SK-N-SH treated with all-trans-retinoic acid at 6 μM for 48 hours (cell line): Measurements from ENCODE around the gene OR2V1.
"Not testable (repeated sequence)": the region's sequence is repeated elsewhere in the genome, so short reads cannot be mapped to it uniquely, and the experiment has no call there.

Source experiments
- ATAC-seq: fragments of 200-7000 bp; cut with Tn5 transposase; 3 replicates; pipeline ENCODE4 v1.9.1; 2020; ENCODE audit warnings: mild to moderate bottlenecking, moderate library complexity
- ARNTL ChIP-seq: fragments of 450-650 bp; formaldehyde crosslinking; IDR thresholded peaks from 2 replicates; pipeline ENCODE4 v1.5.0; 2020; ENCODE audit warnings: low read depth, mild to moderate bottlenecking, moderate library complexity, borderline replicate concordance
- BACH2 ChIP-seq: fragments of 250-450 bp; sonication (Bioruptor Pico); IDR thresholded peaks from 2 replicates; pipeline ENCODE4 v1.9.0; 2021; ENCODE audit warnings: mild to moderate bottlenecking, borderline replicate concordance
- CSDC2 ChIP-seq: fragments of 250-450 bp; sonication (Bioruptor Pico); IDR thresholded peaks from 2 replicates; pipeline ENCODE4 v1.5.0; 2020; ENCODE audit warnings: mild to moderate bottlenecking, moderate library complexity
- ESRRG ChIP-seq: fragments of 250-450 bp; sonication (Bioruptor Pico); IDR thresholded peaks from 2 replicates; pipeline ENCODE4 v1.6.1; 2021; ENCODE audit warnings: mild to moderate bottlenecking
- GLIS3 ChIP-seq: fragments of 250-450 bp; sonication (Bioruptor Pico); IDR thresholded peaks from 2 replicates; pipeline ENCODE4 v1.5.0; 2020; ENCODE audit warnings: mild to moderate bottlenecking, moderate library complexity
- ISL1 ChIP-seq: fragments of 250-450 bp; sonication (Bioruptor Pico); IDR thresholded peaks from 2 replicates; pipeline ENCODE4 v2.1.2; 2022; ENCODE audit warnings: mild to moderate bottlenecking, moderate library complexity
- OSR1 ChIP-seq: fragments of 250-450 bp; sonication (Bioruptor Pico); IDR thresholded peaks from 2 replicates; pipeline ENCODE4 v1.8.0; 2022; ENCODE audit warnings: moderate library complexity, mild to moderate bottlenecking, inconsistent platforms
- PPARA ChIP-seq: fragments of 250-450 bp; sonication (Bioruptor Pico); IDR thresholded peaks from 2 replicates; pipeline ENCODE4 v1.5.0; 2020; ENCODE audit warnings: mild to moderate bottlenecking, borderline replicate concordance
- SNAI2 ChIP-seq: fragments of 250-450 bp; sonication (Bioruptor Pico); IDR thresholded peaks from 2 replicates; pipeline ENCODE4 v1.5.0; 2020; ENCODE audit warnings: mild to moderate bottlenecking, moderate library complexity
- TCF4 ChIP-seq: fragments of 250-450 bp; sonication (Bioruptor Pico); IDR thresholded peaks from 2 replicates; pipeline ENCODE4 v1.8.0; 2021; ENCODE audit warnings: mild to moderate bottlenecking, moderate library complexity, borderline replicate concordance
- TOX ChIP-seq: fragments of 250-450 bp; sonication (Bioruptor Pico); IDR thresholded peaks from 2 replicates; pipeline ENCODE4 v1.8.0; 2021; ENCODE audit warnings: mild to moderate bottlenecking, moderate library complexity, borderline replicate concordance
- ZC3H10 ChIP-seq: fragments of 250-450 bp; sonication (Bioruptor Pico); IDR thresholded peaks from 2 replicates; pipeline ENCODE4 v1.5.1; 2021; ENCODE audit warnings: mild to moderate bottlenecking, moderate library complexity
- ZFP3 ChIP-seq: fragments of 250-450 bp; sonication (Bioruptor Pico); IDR thresholded peaks from 2 replicates; pipeline ENCODE4 v1.5.0; 2020; ENCODE audit warnings: mild to moderate bottlenecking, moderate library complexity
- ZNF70 ChIP-seq: fragments of 450-650 bp; formaldehyde crosslinking; IDR thresholded peaks from 2 replicates; pipeline ENCODE4 v1.5.0; 2020; ENCODE audit warnings: mild to moderate bottlenecking, moderate library complexity
- ZNF8 ChIP-seq: fragments of 450-650 bp; formaldehyde crosslinking; IDR thresholded peaks from 2 replicates; pipeline ENCODE4 v1.5.0; 2020; ENCODE audit warnings: mild to moderate bottlenecking, moderate library complexity
- TF ChIP-seq, protein P1 (sequence below): fragments of 250-450 bp; sonication (Bioruptor Pico); IDR thresholded peaks from 2 replicates; pipeline ENCODE4 v1.5.1; 2020; ENCODE audit warnings: low read depth, mild to moderate bottlenecking, moderate library complexity
- TF ChIP-seq, protein P2 (sequence below): fragments of 250-450 bp; sonication (Bioruptor Pico); IDR thresholded peaks from 2 replicates; pipeline ENCODE4 v1.8.0; 2020; ENCODE audit warnings: mild to moderate bottlenecking, moderate library complexity, borderline replicate concordance
- TF ChIP-seq, protein P3 (sequence below): fragments of 250-450 bp; sonication (Bioruptor Pico); IDR thresholded peaks from 2 replicates; pipeline ENCODE4 v1.5.1; 2021; ENCODE audit warnings: mild to moderate bottlenecking, moderate library complexity
- TF ChIP-seq, protein P4 (sequence below): fragments of 250-450 bp; sonication (Bioruptor Pico); IDR thresholded peaks from 2 replicates; pipeline ENCODE4 v1.5.0; 2020; ENCODE audit warnings: mild to moderate bottlenecking, moderate library complexity
- TF ChIP-seq, protein P5 (sequence below): fragments of 250-450 bp; sonication (Bioruptor Pico); IDR thresholded peaks from 2 replicates; pipeline ENCODE4 v1.8.0; 2021; ENCODE audit warnings: low read depth, mild to moderate bottlenecking, moderate library complexity, borderline replicate concordance

Gene OR2V1

DNA sequence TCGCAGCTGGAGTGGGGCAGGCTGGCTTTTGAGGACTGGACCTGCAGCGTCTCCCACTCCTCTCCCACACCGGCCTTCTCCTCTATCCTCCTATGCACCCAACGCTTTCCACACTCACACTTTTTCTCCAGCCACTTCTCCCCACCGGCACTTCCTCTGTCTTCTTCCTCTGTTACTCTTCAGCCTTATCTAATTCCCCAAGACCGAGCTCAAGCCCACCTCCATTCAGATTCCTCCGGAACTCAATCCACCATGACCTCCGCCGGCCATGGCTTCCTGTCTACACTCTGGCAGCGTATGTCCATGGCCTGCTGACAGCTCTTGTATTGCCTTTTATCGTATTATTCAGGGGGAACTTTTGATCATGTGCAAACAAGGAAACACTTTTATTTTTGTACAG, 545 bp upstream of the OR2V1 start (continued):
- TF ChIP-seq, protein P1, sequence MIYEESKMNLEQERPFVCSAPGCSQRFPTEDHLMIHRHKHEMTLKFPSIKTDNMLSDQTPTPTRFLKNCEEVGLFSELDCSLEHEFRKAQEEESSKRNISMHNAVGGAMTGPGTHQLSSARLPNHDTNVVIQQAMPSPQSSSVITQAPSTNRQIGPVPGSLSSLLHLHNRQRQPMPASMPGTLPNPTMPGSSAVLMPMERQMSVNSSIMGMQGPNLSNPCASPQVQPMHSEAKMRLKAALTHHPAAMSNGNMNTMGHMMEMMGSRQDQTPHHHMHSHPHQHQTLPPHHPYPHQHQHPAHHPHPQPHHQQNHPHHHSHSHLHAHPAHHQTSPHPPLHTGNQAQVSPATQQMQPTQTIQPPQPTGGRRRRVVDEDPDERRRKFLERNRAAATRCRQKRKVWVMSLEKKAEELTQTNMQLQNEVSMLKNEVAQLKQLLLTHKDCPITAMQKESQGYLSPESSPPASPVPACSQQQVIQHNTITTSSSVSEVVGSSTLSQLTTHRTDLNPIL (CRISPR knock-in tag) = no peak
- no peak for TF ChIP-seq PPARA (CRISPR knock-in tag)
- no peak for TF ChIP-seq TCF4 (CRISPR knock-in tag)
- no peak for TF ChIP-seq ISL1
- TF ChIP-seq BACH2 = no peak
- no peak for TF ChIP-seq ARNTL

DNA sequence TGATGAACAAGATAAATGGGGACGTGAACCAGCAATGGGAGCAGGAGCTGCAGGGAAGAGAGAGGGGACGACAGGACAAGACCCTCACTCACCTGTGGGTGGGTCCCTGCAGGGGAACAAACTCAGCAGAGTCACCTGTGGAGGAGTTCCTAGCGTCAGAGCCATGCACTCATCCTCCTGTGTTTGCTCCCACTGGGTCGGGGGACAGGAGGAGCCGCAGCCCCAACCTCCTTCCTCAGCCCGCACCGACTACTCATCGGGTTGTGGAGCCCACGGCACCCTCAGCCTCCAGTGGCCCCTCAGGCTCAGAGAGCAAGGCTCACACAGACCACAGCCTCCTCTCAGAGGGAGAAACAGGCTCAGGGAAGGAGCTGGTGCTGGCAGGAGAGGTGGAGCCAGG, 888 bp downstream of the OR2V1 start:
- not testable (repeated sequence) for ATAC-seq

DNA sequence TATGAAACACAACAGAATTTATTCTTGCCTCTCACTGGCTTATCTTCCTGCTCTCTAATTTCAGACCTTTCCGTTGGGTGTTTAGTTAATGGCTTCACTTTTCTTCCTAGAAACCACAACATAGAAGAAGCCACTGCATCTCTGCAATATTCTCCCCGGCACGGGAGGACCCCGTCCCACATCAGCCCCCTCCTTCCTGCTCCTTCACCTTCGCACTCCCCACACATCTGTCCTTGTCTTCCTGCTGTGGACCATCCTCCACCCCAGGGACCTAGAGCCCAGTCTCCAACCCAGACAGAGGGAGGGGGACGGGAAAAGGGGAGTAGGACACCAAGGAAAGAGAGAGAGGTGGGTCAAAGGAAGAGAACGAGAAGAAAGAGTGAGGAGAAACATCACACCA, 1.4 kb downstream of the OR2V1 start:
- TF ChIP-seq ESRRG (CRISPR knock-in tag) (no peak), ZFP3 (CRISPR knock-in tag) (no peak), ARNTL (no peak), OSR1 (CRISPR knock-in tag) (no peak)
- TF ChIP-seq, protein P2, sequence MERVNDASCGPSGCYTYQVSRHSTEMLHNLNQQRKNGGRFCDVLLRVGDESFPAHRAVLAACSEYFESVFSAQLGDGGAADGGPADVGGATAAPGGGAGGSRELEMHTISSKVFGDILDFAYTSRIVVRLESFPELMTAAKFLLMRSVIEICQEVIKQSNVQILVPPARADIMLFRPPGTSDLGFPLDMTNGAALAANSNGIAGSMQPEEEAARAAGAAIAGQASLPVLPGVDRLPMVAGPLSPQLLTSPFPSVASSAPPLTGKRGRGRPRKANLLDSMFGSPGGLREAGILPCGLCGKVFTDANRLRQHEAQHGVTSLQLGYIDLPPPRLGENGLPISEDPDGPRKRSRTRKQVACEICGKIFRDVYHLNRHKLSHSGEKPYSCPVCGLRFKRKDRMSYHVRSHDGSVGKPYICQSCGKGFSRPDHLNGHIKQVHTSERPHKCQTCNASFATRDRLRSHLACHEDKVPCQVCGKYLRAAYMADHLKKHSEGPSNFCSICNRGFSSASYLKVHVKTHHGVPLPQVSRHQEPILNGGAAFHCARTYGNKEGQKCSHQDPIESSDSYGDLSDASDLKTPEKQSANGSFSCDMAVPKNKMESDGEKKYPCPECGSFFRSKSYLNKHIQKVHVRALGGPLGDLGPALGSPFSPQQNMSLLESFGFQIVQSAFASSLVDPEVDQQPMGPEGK = no peak
- no peak for ATAC-seq

DNA sequence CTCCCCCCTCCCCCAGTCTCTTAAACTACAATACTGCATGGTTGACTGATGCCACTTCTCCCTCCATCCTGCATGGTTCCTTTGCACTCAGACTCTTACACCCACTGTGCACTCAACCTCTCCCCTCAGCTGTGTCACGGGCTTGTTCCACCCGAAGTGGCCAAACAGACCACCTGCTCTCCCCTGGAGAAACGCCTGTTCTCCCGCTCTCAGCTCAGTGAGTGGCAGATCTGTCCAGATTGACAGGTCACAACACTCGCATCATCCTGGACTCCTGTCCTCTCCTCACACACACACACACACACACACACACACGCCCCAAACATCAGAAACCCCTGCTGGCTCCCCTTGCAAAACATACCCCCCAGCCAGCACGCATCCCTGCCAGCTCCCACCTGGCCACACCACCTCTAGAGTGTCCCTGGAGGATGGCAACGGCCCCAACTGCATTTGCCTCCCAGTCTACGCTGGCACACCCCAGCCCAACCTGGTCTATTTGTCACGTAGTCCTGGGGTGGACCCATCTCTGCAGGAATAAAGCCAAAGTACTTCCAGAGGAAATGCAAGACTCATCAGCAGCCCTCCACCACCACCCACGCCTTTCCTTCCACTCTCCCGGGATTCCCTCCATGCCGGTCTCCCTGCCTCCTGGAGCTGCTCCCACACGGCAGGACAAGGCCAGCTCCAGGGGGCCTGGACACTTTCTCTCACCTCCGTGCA, 2.9 kb downstream of the OR2V1 start:
- ATAC-seq = no peak; the same call in 2 of the 3 replicates
- no peak for TF ChIP-seq ESRRG (CRISPR knock-in tag)
- TF ChIP-seq, protein P2 = no peak
- no peak for TF ChIP-seq OSR1 (CRISPR knock-in tag)
- TF ChIP-seq, protein P3, sequence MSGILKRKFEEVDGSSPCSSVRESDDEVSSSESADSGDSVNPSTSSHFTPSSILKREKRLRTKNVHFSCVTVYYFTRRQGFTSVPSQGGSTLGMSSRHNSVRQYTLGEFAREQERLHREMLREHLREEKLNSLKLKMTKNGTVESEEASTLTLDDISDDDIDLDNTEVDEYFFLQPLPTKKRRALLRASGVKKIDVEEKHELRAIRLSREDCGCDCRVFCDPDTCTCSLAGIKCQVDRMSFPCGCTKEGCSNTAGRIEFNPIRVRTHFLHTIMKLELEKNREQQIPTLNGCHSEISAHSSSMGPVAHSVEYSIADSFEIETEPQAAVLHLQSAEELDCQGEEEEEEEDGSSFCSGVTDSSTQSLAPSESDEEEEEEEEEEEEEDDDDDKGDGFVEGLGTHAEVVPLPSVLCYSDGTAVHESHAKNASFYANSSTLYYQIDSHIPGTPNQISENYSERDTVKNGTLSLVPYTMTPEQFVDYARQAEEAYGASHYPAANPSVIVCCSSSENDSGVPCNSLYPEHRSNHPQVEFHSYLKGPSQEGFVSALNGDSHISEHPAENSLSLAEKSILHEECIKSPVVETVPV = no peak
- TF ChIP-seq TOX (CRISPR knock-in tag) = no peak
- TF ChIP-seq, protein P4, sequence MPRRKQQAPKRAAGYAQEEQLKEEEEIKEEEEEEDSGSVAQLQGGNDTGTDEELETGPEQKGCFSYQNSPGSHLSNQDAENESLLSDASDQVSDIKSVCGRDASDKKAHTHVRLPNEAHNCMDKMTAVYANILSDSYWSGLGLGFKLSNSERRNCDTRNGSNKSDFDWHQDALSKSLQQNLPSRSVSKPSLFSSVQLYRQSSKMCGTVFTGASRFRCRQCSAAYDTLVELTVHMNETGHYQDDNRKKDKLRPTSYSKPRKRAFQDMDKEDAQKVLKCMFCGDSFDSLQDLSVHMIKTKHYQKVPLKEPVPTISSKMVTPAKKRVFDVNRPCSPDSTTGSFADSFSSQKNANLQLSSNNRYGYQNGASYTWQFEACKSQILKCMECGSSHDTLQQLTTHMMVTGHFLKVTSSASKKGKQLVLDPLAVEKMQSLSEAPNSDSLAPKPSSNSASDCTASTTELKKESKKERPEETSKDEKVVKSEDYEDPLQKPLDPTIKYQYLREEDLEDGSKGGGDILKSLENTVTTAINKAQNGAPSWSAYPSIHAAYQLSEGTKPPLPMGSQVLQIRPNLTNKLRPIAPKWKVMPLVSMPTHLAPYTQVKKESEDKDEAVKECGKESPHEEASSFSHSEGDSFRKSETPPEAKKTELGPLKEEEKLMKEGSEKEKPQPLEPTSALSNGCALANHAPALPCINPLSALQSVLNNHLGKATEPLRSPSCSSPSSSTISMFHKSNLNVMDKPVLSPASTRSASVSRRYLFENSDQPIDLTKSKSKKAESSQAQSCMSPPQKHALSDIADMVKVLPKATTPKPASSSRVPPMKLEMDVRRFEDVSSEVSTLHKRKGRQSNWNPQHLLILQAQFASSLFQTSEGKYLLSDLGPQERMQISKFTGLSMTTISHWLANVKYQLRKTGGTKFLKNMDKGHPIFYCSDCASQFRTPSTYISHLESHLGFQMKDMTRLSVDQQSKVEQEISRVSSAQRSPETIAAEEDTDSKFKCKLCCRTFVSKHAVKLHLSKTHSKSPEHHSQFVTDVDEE (CRISPR knock-in tag) = no peak
- no peak for TF ChIP-seq ZC3H10
- no peak for TF ChIP-seq ISL1
- no peak for TF ChIP-seq BACH2
- TF ChIP-seq ZNF8 (CRISPR knock-in tag) = no peak
- no peak for TF ChIP-seq SNAI2 (CRISPR knock-in tag)
- TF ChIP-seq, protein P5, sequence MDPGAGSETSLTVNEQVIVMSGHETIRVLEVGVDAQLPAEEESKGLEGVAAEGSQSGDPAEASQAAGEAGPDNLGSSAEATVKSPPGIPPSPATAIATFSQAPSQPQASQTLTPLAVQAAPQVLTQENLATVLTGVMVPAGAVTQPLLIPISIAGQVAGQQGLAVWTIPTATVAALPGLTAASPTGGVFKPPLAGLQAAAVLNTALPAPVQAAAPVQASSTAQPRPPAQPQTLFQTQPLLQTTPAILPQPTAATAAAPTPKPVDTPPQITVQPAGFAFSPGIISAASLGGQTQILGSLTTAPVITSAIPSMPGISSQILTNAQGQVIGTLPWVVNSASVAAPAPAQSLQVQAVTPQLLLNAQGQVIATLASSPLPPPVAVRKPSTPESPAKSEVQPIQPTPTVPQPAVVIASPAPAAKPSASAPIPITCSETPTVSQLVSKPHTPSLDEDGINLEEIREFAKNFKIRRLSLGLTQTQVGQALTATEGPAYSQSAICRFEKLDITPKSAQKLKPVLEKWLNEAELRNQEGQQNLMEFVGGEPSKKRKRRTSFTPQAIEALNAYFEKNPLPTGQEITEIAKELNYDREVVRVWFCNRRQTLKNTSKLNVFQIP (CRISPR knock-in tag) = no peak
- TF ChIP-seq ZFP3 (CRISPR knock-in tag) = no peak
- no peak for TF ChIP-seq ARNTL
- TF ChIP-seq GLIS3 = no peak
- no peak for TF ChIP-seq CSDC2 (CRISPR knock-in tag)
- no peak for TF ChIP-seq PPARA (CRISPR knock-in tag)
- no peak for TF ChIP-seq ZNF70 (CRISPR knock-in tag)
